GM20000 (cell line): ENCODE results near the gene GMCL1.

Experiments used
- DNase-seq: peaks from one replicate; pipeline ENCODE4 v3.0.0; 2012; ENCODE audit warnings: low spot score
- CTCF ChIP-seq: IDR thresholded peaks from 2 replicates; pipeline ENCODE4 v1.5.1; 2012; ENCODE audit warnings: mild to moderate bottlenecking, control low read depth; ENCODE audit errors: extremely low read depth, missing control alignments

GMCL1 gene

GRCh38 chr2:69923116-69923515 lies 93.7 kb downstream of the GMCL1 start:
- TF ChIP-seq CTCF = no peak
- no peak for DNase-seq

GRCh38 chr2:69926849-69927515 lies 97.5 kb downstream of the GMCL1 start:
- DNase-seq = no peak
- TF ChIP-seq CTCF = no peak
